Kidney (tissue), 14 donors: ENCODE results near the gene FGF2. TPM values are rescaled to one million over a fixed set of nuclear protein-coding genes. Genes with fewer than 3 reads are reported as not detected.

ENCODE experiments used
- DNase-seq, 5 donors: peaks; one replicate each; pipeline ENCODE4 v3.0.0-alpha.2; 2013 to 2020
- FAIRE-seq: peaks from 2 replicates; lab custom pipeline; 2012; peaks lifted over from hg19 to GRCh38; lab: Jason Lieb, UNC
- H3K27ac ChIP-seq, 2 donors: one replicate each; pipeline ENCODE4 v1.7.0; 2013; ENCODE audit warnings: low read depth in 2 of 2, low read length in 2 of 2, inconsistent platforms in 1 of 2
- H3K27me3 ChIP-seq: one replicate; pipeline ENCODE4 v1.7.1; 2013; ENCODE audit warnings: low read length, inconsistent platforms; ENCODE audit not compliant: control insufficient read depth, insufficient read depth
- H3K36me3 ChIP-seq, 3 donors: one replicate each; pipeline versions ENCODE4 v1.7.0 to v1.7.1; 2013; ENCODE audit warnings: low read length in 3 of 3, control low read depth in 1 of 3, inconsistent platforms in 1 of 3; ENCODE audit not compliant: insufficient read depth in 3 of 3, control insufficient read depth in 2 of 3
- H3K4me1 ChIP-seq, 3 donors: one replicate each; pipeline versions ENCODE4 v1.7.0 to v1.7.1; 2013; ENCODE audit warnings: low read length in 3 of 3, inconsistent platforms in 1 of 3, low read depth in 1 of 3; ENCODE audit not compliant: control insufficient read depth in 2 of 3, insufficient read depth in 2 of 3
- H3K4me3 ChIP-seq, 3 donors: one replicate each; pipeline versions ENCODE4 v1.7.0 to v1.8.1; 2013; ENCODE audit warnings: low read length in 3 of 3, control low read depth in 1 of 3, inconsistent platforms in 1 of 3
- H3K9ac ChIP-seq, 3 donors: one replicate each; pipeline versions ENCODE4 v1.7.0 to v1.7.1; 2013; ENCODE audit warnings: low read length in 3 of 3, control low read depth in 1 of 3, inconsistent platforms in 1 of 3
- H3K9me3 ChIP-seq, 3 donors: one replicate each; pipeline versions ENCODE4 v1.7.0 to v1.7.1; 2013; ENCODE audit warnings: low read length in 3 of 3, control low read depth in 1 of 3, inconsistent platforms in 1 of 3; ENCODE audit not compliant: control insufficient read depth in 2 of 3, insufficient read depth in 1 of 3
- CTCF ChIP-seq: IDR thresholded peaks from 3 replicates; pipeline ENCODE4 v1.5.1; 2012; ENCODE audit warnings: mild to moderate bottlenecking, moderate library complexity, borderline replicate concordance; ENCODE audit not compliant: insufficient read depth; ENCODE audit errors: extremely low read depth
- intact Hi-C: fragments of 100-400 bp; cut with DNase I; formaldehyde crosslinking; loops from one replicate; pipeline ENCODE4 v1.11.1; 2022
- polyA plus RNA-seq: library from polyadenylated mRNA; stranded (reverse); fragments of 350-450 nt; fragmentation: Illumina TruSeq; extraction: RNeasy Lipid Tissue Mini Kit (QIAGEN cat#74804); gene quantifications from one replicate; pipeline ENCODE4 v1.2.3, GENCODE V29; 2014; ENCODE audit warnings: low read depth, low replicate concordance; ENCODE audit not compliant: insufficient read depth
- total RNA-seq: library from RNA; stranded (reverse); fragmentation: NEBNext Ultra II Directional; extraction: Animal tissue kit (Norgen Biotek cat#: 25700); gene quantifications from one replicate; pipeline ENCODE4 v1.2.1, GENCODE V29; 2021
- donor health status: control.
- donor health status: control.
- donor health status: control.
- donor health status: control.
- donor health status: control.
- donor health status: DM: yes; HTN: yes; CAD: no.
- donor health status: Normal renal cell carcinoma (clear cell type).

The FGF2 gene
- total and polyA plus RNA-seq, 2 donors from 2014 or later: 2.3 to 16.9 TPM

GRCh38 chr4:122821092-122821491 is 5.5 kb upstream of the FGF2 start:
- intact Hi-C loops: no loop called here
- no peak for TF ChIP-seq CTCF
- FAIRE-seq: no peak

GRCh38 chr4:122822466-122822865 is 4.2 kb upstream of the FGF2 start:
- intact Hi-C loops: no loop called here
- Histone ChIP-seq H3K36me3 (no peaks in the 10 kb centered on the region), H3K9ac (no peak overlapping the region), H3K27me3 (no peaks in the 10 kb centered on the region), H3K27ac (no peak overlapping the region), H3K9me3 (no peaks in the 10 kb centered on the region), H3K4me3 (no peak overlapping the region), H3K4me1 (no peaks in the 10 kb centered on the region)
- TF ChIP-seq CTCF: no peak
- DNase-seq (no peak), FAIRE-seq (no peak)

More at GRCh38 chr4:122821092-122821491, 5.5 kb upstream of the FGF2 start:
- H3K4me3 ChIP-seq: no peak overlapping the region
- no peak overlapping the region for H3K9ac ChIP-seq
- no peak overlapping the region for H3K27ac ChIP-seq
- H3K27me3 ChIP-seq: no peaks in the 10 kb centered on the region
- no peaks in the 10 kb centered on the region for H3K4me1 ChIP-seq
- no peaks in the 10 kb centered on the region for H3K36me3 ChIP-seq
- H3K9me3 ChIP-seq: no peaks in the 10 kb centered on the region
- DNase-seq: no peak

GRCh38 chr4:122823476-122823875 is 3.2 kb upstream of the FGF2 start:
- H3K27ac ChIP-seq: no peak overlapping the region
- H3K4me1 ChIP-seq: peaks cover 0 to 2% (median 0%) of the 10 kb centered on the region in 3 donors
- no peaks in the 10 kb centered on the region for H3K36me3 ChIP-seq
- no peak for FAIRE-seq
- no peak overlapping the region for H3K4me3 ChIP-seq
- TF ChIP-seq CTCF: no peak
- no peak overlapping the region for H3K9ac ChIP-seq
- no peaks in the 10 kb centered on the region for H3K27me3 ChIP-seq
- H3K9me3 ChIP-seq: no peaks in the 10 kb centered on the region
- DNase-seq: no peak
- intact Hi-C loops: no loop called here

- H3K9me3 ChIP-seq: no peaks in the 10 kb centered on the region
- H3K4me1 ChIP-seq: peaks cover 0 to 2% (median 0%) of the 10 kb centered on the region in 3 donors
- H3K4me3 ChIP-seq: no peak overlapping the region
- intact Hi-C loops: no loop called here
- no peaks in the 10 kb centered on the region for H3K27me3 ChIP-seq
- no peak overlapping the region for H3K9ac ChIP-seq
- no peaks in the 10 kb centered on the region for H3K36me3 ChIP-seq
- FAIRE-seq (no peak), DNase-seq (no peak)
- H3K27ac ChIP-seq: no peak overlapping the region
- no peak for TF ChIP-seq CTCF
Measured at GRCh38 chr4:122824616-122825015, 2.0 kb upstream of the FGF2 start.
